Smooth muscle cell (in vitro differentiated cells): ENCODE results near the gene SLC22A14. TPM values are rescaled to one million over a fixed set of nuclear protein-coding genes. Genes with fewer than 3 reads are reported as not detected.
"Not testable (repeated sequence)": the region's sequence is repeated elsewhere in the genome, so short reads cannot be mapped to it uniquely, and the experiment has no call there.

Experiments
- DNase-seq: peaks from one replicate; lab custom pipeline; 2025; ENCODE audit not compliant: unreplicated experiment; lab: John Stamatoyannopoulos, UW
- H2AFZ ChIP-seq: fragments of 200-600 bp; sonication (generic); 2 replicates; pipeline ENCODE4 v1.6.0; 2016; ENCODE audit warnings: antibody characterized with exemption, low read depth, mild to moderate bottlenecking
- H3F3A ChIP-seq: fragments of 200-600 bp; sonication (generic); 2 replicates; pipeline ENCODE4 v1.6.0; 2017; ENCODE audit warnings: antibody characterized with exemption, low read depth
- H3K27ac ChIP-seq: fragments of 200-600 bp; sonication (generic); 2 replicates; pipeline ENCODE4 v1.5.1; 2016; ENCODE audit warnings: low read depth, mild to moderate bottlenecking
- H3K27me3 ChIP-seq: fragments of 200-600 bp; sonication (generic); 2 replicates; pipeline ENCODE4 v1.6.1; 2016; ENCODE audit warnings: low read depth, mild to moderate bottlenecking
- H3K36me3 ChIP-seq: fragments of 200-600 bp; sonication (generic); 2 replicates; pipeline ENCODE4 v1.5.1; 2016; ENCODE audit warnings: low read depth
- H3K4me1 ChIP-seq: fragments of 200-600 bp; sonication (generic); 2 replicates; pipeline ENCODE4 v1.5.1; 2016; ENCODE audit warnings: low read depth
- H3K4me2 ChIP-seq: fragments of 200-600 bp; sonication (generic); 2 replicates; pipeline ENCODE4 v1.6.0; 2016; ENCODE audit warnings: mild to moderate bottlenecking
- H3K4me3 ChIP-seq: fragments of 200-600 bp; sonication (generic); 2 replicates; pipeline ENCODE4 v1.5.1; 2016; ENCODE audit warnings: mild to moderate bottlenecking
- H3K79me2 ChIP-seq: fragments of 200-600 bp; sonication (generic); 2 replicates; pipeline ENCODE4 v1.6.0; 2016; ENCODE audit warnings: low read depth, mild to moderate bottlenecking
- H3K9ac ChIP-seq: fragments of 200-600 bp; sonication (generic); 2 replicates; pipeline ENCODE4 v1.6.0; 2016; ENCODE audit warnings: low read depth
- H3K9me3 ChIP-seq: fragments of 200-600 bp; sonication (generic); replicated peaks from 2 replicates; pipeline ENCODE4 v1.5.1; 2016; ENCODE audit warnings: low read depth
- H4K20me1 ChIP-seq: fragments of 200-600 bp; sonication (generic); 2 replicates; pipeline ENCODE4 v1.6.0; 2016; ENCODE audit warnings: low read depth
- CTCF ChIP-seq: fragments of 200-600 bp; sonication (generic); IDR thresholded peaks from 2 replicates; pipeline ENCODE4 v1.5.1; 2017; ENCODE audit warnings: borderline replicate concordance, mild to moderate bottlenecking, antibody characterized with exemption; ENCODE audit not compliant: insufficient read depth, poor library complexity, severe bottlenecking
- WGBS: methylation state at CpG from one replicate; pipeline ENCODE4 v1.1.7; 2016; ENCODE audit warnings: low lambda C conversion rate; 5-methylcytosine and 5-hydroxymethylcytosine counted together
- polyA plus RNA-seq: library from polyadenylated mRNA; unstranded; fragments of >200 nt; fragmentation: Nextera tagmentation; extraction: Ambion mirVana; gene quantifications from 2 replicates; pipeline ENCODE4 v1.2.1, GENCODE V29; 2016
- total RNA-seq: library from RNA; depleted of rRNA; stranded (reverse); fragments of >200 nt; gene quantifications from 2 replicates; pipeline ENCODE4 v1.2.3, GENCODE V29; 2014

The SLC22A14 gene
- total and polyA plus RNA-seq, 2 experiments from 2014 or later: 0.09 to 0.66 TPM

DNA sequence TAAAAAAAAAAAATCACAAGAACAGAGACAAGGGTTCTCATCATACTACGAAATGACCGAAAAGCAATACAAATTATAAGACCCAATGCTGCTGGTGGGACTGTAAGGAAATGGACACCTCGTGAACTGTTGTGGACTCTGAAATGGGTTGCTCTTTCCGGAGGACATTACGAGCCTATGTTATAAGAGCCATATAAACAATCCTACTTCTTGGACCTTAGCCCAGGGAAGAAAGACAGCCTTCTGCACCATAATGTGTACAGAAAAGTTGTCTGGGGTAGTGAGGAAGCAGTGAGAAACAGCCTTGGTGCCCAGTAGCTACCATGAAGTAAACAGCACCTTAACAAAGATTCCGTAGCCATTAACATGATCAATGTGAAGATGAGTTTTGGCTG is 2.7 kb downstream of the SLC22A14 start:
- H3K27ac ChIP-seq: no peak overlapping the region
- H3K4me3 ChIP-seq: no peak overlapping the region
- H3K27me3 ChIP-seq: no peaks in the 10 kb centered on the region
- H3K4me1 ChIP-seq: no peaks in the 10 kb centered on the region
- H3K9me3 ChIP-seq: no peaks in the 10 kb centered on the region
- no peak overlapping the region for H2AFZ ChIP-seq
- no peak overlapping the region for H3K9ac ChIP-seq
- no peaks in the 10 kb centered on the region for H4K20me1 ChIP-seq
- no peak for DNase-seq
- no peak for TF ChIP-seq CTCF
- 93% methylated on average over 6 of the region's 6 CpGs for WGBS
- no peaks in the 10 kb centered on the region for H3K36me3 ChIP-seq
- no peaks in the 10 kb centered on the region for H3F3A ChIP-seq
- no peak overlapping the region for H3K4me2 ChIP-seq
- H3K79me2 ChIP-seq: no peaks in the 10 kb centered on the region

DNA sequence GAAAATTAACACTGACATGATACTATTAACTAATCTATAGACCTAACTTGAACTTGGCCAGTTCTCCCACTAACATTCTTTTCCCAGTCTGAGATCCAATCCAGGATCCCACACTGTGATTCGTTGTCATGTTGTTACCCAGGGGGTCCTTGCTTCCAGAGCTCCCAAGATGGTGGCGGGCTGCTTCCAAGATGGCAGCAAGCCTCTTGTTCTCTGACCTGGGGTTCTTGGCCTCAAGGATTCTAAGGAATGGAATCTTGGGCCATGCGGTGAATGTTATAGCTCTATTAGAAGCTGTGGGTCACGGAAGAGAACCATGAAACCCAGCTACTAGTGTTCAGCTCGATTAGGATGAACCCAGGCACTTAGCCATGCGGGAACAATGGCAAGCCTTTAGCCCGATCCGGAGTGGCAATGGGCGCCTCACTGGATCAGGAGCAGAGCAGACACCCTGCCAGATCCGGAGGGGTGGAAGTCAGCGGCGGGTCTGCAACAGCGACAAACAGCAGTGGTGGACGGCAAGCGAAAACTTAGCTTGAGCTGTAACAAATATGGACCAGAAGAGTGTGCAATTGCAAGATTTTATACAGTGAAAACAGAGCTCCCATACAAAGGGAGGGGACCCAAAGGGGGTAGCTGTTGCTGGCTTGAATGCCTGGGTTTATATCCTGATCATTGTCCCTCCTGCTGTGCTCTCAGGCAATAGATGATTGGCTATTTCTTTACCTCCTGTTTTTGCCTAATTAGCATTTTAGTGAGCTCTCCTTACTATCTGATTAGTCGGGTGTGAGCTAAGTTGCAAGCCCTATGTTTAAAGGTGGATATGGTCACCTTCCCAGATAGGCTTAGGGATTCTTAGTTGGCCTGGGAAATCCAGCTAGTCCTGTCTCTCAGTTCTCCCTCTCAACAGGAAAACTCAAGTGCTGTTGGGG is 7.5 kb downstream of the SLC22A14 start:
- H3K79me2 ChIP-seq, H3K9ac ChIP-seq, H4K20me1 ChIP-seq, H3K9me3 ChIP-seq, H3K27ac ChIP-seq, H3K36me3 ChIP-seq, H3K4me1 ChIP-seq, H3K4me2 ChIP-seq, H3K27me3 ChIP-seq, DNase-seq, H3K4me3 ChIP-seq, H2AFZ ChIP-seq, H3F3A ChIP-seq: not testable (repeated sequence)
- WGBS: 95% methylated on average over 16 of the region's 16 CpGs

GRCh38 chr3:38297053-38297452 is 15.0 kb downstream of the SLC22A14 start:
- H3K4me2 ChIP-seq, H3K27me3 ChIP-seq, H3K9ac ChIP-seq, H3K9me3 ChIP-seq, H3K4me1 ChIP-seq, H3F3A ChIP-seq, H3K36me3 ChIP-seq, H3K4me3 ChIP-seq, H2AFZ ChIP-seq, H3K27ac ChIP-seq, H3K79me2 ChIP-seq, DNase-seq, H4K20me1 ChIP-seq: not testable (repeated sequence)
- 67% methylated on average over 4 of the region's 4 CpGs for WGBS

GRCh38 chr3:38297537-38297936 is 15.4 kb downstream of the SLC22A14 start:
- Histone ChIP-seq H4K20me1 (no peaks in the 10 kb centered on the region), H3K9ac (no peak overlapping the region), H3K79me2 (no peaks in the 10 kb centered on the region), H3K4me1 (no peaks in the 10 kb centered on the region), H3F3A (no peaks in the 10 kb centered on the region), H3K27me3 (no peaks in the 10 kb centered on the region), H3K4me2 (no peak overlapping the region), H3K27ac (no peak overlapping the region), H2AFZ (no peak overlapping the region), H3K9me3 (no peaks in the 10 kb centered on the region), H3K36me3 (no peaks in the 10 kb centered on the region), H3K4me3 (no peak overlapping the region)
- no peak for TF ChIP-seq CTCF
- DNase-seq: no peak
